PC-3 (cell line): ENCODE results near the gene RIC8B. TPM values are rescaled to one million over a fixed set of nuclear protein-coding genes. Genes with fewer than 3 reads are reported as not detected.
A peak's percentile ranks its signal among the peaks of the same experiment; 100 is the strongest.

ENCODE experiments used
- ATAC-seq: fragments of 200-7000 bp; cut with Tn5 transposase; 2 replicates; pipeline ENCODE4 v1.9.1; 2020; ENCODE audit warnings: mild to moderate bottlenecking, moderate library complexity
- BruUV-seq: library from RNA; stranded (reverse); fragments of 400-500 nt; replicated peaks from 2 replicates; lab custom pipeline; 2021; lab: Mats Ljungman, UMichigan
- CTCF ChIA-PET: fragments of 300-600 bp; sonication (Branson Sonifier 250); formaldehyde crosslinking; loops from one replicate; lab custom pipeline; 2022; ENCODE audit warnings: antibody characterized with exemption; lab: Charles Lee
- POLR2A ChIA-PET: fragments of 300-600 bp; sonication (Branson Sonifier 250); formaldehyde crosslinking; loops from one replicate; lab custom pipeline; 2022; ENCODE audit warnings: antibody characterized with exemption; ENCODE audit not compliant: unreplicated experiment; lab: Charles Lee
- DNase-seq: peaks from one replicate; pipeline ENCODE4 v3.0.0-alpha.2; 2015
- H2AFZ ChIP-seq: fragments of 300-600 bp; sonication (generic); 2 replicates; pipeline ENCODE4 v1.6.0; 2016; ENCODE audit warnings: antibody characterized with exemption, low read length
- H3F3A ChIP-seq: fragments of 300-600 bp; sonication (generic); one replicate; pipeline ENCODE4 v1.6.0; 2017; ENCODE audit warnings: antibody characterized with exemption, low read length, control low read depth, mild to moderate bottlenecking; ENCODE audit not compliant: unreplicated experiment
- H3K27ac ChIP-seq: fragments of 300-600 bp; sonication (generic); 2 replicates; pipeline ENCODE4 v1.5.1; 2016; ENCODE audit warnings: mild to moderate bottlenecking, low read length
- H3K27me3 ChIP-seq: fragments of 300-600 bp; sonication (generic); 2 replicates; pipeline ENCODE4 v1.6.1; 2016; ENCODE audit warnings: low read length, mixed read lengths
- H3K36me3 ChIP-seq: fragments of 300-600 bp; sonication (generic); 2 replicates; pipeline ENCODE4 v1.6.1; 2016; ENCODE audit warnings: low read depth, mixed run types, low read length, mixed read lengths
- H3K4me1 ChIP-seq: fragments of 300-600 bp; sonication (generic); 2 replicates; pipeline ENCODE4 v1.5.1; 2016; ENCODE audit warnings: low read length; ENCODE audit not compliant: insufficient read depth
- H3K4me2 ChIP-seq: fragments of 300-600 bp; sonication (generic); 2 replicates; pipeline ENCODE4 v1.6.0; 2016; ENCODE audit warnings: low read length
- H3K4me3 ChIP-seq: fragments of 300-600 bp; sonication (generic); 2 replicates; pipeline ENCODE4 v1.5.1; 2016; ENCODE audit warnings: mild to moderate bottlenecking, low read length, mixed read lengths
- H3K79me2 ChIP-seq: fragments of 300-600 bp; sonication (generic); 2 replicates; pipeline ENCODE4 v1.6.1; 2017; ENCODE audit warnings: low read length, mixed read lengths
- H3K9ac ChIP-seq: fragments of 300-600 bp; sonication (generic); 2 replicates; pipeline ENCODE4 v1.6.0; 2016; ENCODE audit warnings: mild to moderate bottlenecking, low read length
- H3K9me2 ChIP-seq: fragments of 300-600 bp; sonication (generic); replicated peaks from 2 replicates; pipeline ENCODE4 v1.6.1; 2016; ENCODE audit warnings: mixed run types, low read length, mixed read lengths
- H3K9me3 ChIP-seq: fragments of 300-600 bp; sonication (generic); 2 replicates; pipeline ENCODE4 v1.6.1; 2016; ENCODE audit warnings: low read length, mixed read lengths
- H4K20me1 ChIP-seq: fragments of 300-600 bp; sonication (generic); 2 replicates; pipeline ENCODE4 v1.6.1; 2016; ENCODE audit warnings: low read length, mixed read lengths
- CTCF ChIP-seq: fragments of 300-600 bp; sonication (generic); conservative IDR thresholded peaks from 2 replicates; pipeline ENCODE4 v1.5.1; 2017; ENCODE audit warnings: antibody characterized with exemption, low read depth, mild to moderate bottlenecking, low read length
- EZH2 ChIP-seq: fragments of 300-600 bp; sonication (generic); IDR thresholded peaks from one replicate; pipeline ENCODE4 v1.6.1; 2017; ENCODE audit warnings: antibody characterized with exemption, mild to moderate bottlenecking, low read length; ENCODE audit not compliant: unreplicated experiment
- EZH2phosphoT487 ChIP-seq: fragments of 300-600 bp; sonication (generic); IDR thresholded peaks from 2 replicates; pipeline ENCODE4 v1.6.1; 2018; ENCODE audit warnings: mild to moderate bottlenecking, antibody characterized with exemption, low read length, borderline replicate concordance
- intact Hi-C: fragments of 100-400 bp; cut with micrococcal nuclease; formaldehyde crosslinking; loops from 2 replicates; pipeline ENCODE4 v1.9.0; 2023
- total RNA-seq: library from RNA; depleted of rRNA; stranded (reverse); fragments of >200 nt; gene quantifications from 2 replicates; pipeline ENCODE4 v1.2.3, GENCODE V29; 2014

RIC8B gene
- total RNA-seq, 1 experiment from 2014 or later: 8.6 TPM

GRCh38 chr12:106861984-106862916 is 87.8 kb downstream of the RIC8B start:
- H3K4me2 ChIP-seq: peak overlapping the region; percentile 65
- ChIA-PET CTCF (interaction anchor here (0.6 kb wide), 2 partner anchors 735 to 749 kb away, joined by 3 to 4 read pairs; no protein-coding TSS in a partner anchor), POLR2A (interaction anchor here (0.6 to 0.7 kb wide), 2 partner anchors 22 to 760 kb away, joined by 3 to 9 read pairs; no protein-coding TSS in a partner anchor)
- H3K27ac ChIP-seq: peak overlapping the region; percentile 46
- H3K9ac ChIP-seq: no peak overlapping the region
- no peaks in the 10 kb centered on the region for H3K27me3 ChIP-seq
- H3K4me3 ChIP-seq: peak overlapping the region; percentile 16
- TF ChIP-seq CTCF (no peak), EZH2phosphoT487 (no peak), EZH2 (no peak)
- peaks cover 10% of the 10 kb centered on the region for H3K36me3 ChIP-seq
- no TSS peak for BruUV-seq
- H4K20me1 ChIP-seq: no peaks in the 10 kb centered on the region
- H3K4me1 ChIP-seq: peaks cover 23% of the 10 kb centered on the region
- H3K9me3 ChIP-seq: no peaks in the 10 kb centered on the region
- H3F3A ChIP-seq: no peaks in the 10 kb centered on the region
- no peaks in the 10 kb centered on the region for H3K9me2 ChIP-seq
- intact Hi-C loops: loop anchor here (1.0 to 5.0 kb wide), 2 partner anchors 35 to 88 kb away; partner anchors contain the start of gene RIC8B
- no peak overlapping the region for H2AFZ ChIP-seq
- peak; percentile 89 for ATAC-seq
- DNase-seq: peak; percentile 82
- H3K79me2 ChIP-seq: no peaks in the 10 kb centered on the region

GRCh38 chr12:106863189-106863588 is 88.7 kb downstream of the RIC8B start:
- POLR2A ChIA-PET: interaction anchor here (0.6 kb wide), 1 partner anchor 759 kb away, joined by 9 read pairs; no protein-coding TSS in a partner anchor
- Histone ChIP-seq H3K4me2 (peak overlapping the region; percentile 65; the same call in 1 of the 2 replicates), H3K79me2 (no peaks in the 10 kb centered on the region), H3F3A (no peaks in the 10 kb centered on the region), H3K27me3 (no peaks in the 10 kb centered on the region), H3K9ac (no peak overlapping the region), H3K4me1 (peaks cover 23% of the 10 kb centered on the region), H4K20me1 (no peaks in the 10 kb centered on the region), H3K27ac (no peak overlapping the region), H3K4me3 (no peak overlapping the region), H3K9me3 (no peaks in the 10 kb centered on the region), H3K9me2 (no peaks in the 10 kb centered on the region), H2AFZ (no peak overlapping the region), H3K36me3 (peaks cover 10% of the 10 kb centered on the region)
- DNase-seq (no peak), ATAC-seq (no peak)
- BruUV-seq: no TSS peak
- intact Hi-C loops: loop anchor here (5.0 kb wide), 1 partner anchor 34 kb away; no protein-coding TSS in a partner anchor
- CTCF ChIA-PET: interaction anchor here (0.6 kb wide), 2 partner anchors 735 to 750 kb away, joined by 3 to 4 read pairs; no protein-coding TSS in a partner anchor
- TF ChIP-seq CTCF (no peak), EZH2phosphoT487 (no peak), EZH2 (no peak)
